HG03571 (cell line): ENCODE results near the gene NT5DC1.

Experiments used
- ATAC-seq: cut with Tn5 transposase; IDR thresholded peaks from one replicate; pipeline ENCODE4 v1.9.1; 2021; ENCODE audit not compliant: unreplicated experiment

The NT5DC1 gene

DNA sequence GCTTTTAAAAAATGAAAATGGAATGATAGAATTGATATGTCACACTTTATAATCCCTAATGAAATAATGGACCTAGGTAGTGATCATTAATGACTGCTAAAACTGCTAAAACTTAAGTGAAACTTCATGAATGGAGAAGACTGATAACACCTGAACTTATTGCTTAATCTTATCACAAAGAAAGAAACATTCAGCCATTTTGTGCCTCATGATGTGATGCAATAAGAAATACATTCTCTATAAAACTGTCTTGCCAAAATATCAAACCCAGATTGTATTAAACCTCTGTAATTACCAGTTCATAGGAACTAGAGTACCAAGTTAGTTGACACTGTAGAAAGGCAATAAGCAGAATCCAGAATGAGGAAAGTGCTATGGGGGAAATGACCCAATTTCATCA, 79.7 kb downstream of the NT5DC1 start:
- ATAC-seq: no peak

DNA sequence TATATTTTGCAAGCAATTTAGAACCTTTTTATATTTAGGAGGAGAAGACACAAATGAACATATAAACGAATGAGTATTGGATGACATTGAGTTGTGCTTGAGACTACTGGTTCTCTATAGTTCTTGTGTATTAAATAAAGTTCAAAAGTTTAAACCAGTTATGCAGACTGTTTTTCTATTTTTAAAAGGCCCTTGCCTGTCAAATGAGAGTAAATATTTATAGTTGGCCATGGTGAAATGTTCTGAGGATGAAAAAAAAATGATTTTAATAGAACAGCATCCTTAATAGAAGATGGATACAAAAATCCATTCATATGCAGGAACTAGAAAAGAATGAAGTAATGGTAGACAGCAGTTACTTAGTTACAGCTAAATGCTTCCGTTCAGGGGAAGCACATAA, 88.8 kb downstream of the NT5DC1 start:
- no peak for ATAC-seq

- ATAC-seq: no peak
Measured at GRCh38 chr6:116190550-116190949, 89.9 kb downstream of the NT5DC1 start.

- no peak for ATAC-seq
Measured at GRCh38 chr6:116191881-116192280, 91.2 kb downstream of the NT5DC1 start.

GRCh38 chr6:116192786-116193185, 92.1 kb downstream of the NT5DC1 start:
- no peak for ATAC-seq

DNA sequence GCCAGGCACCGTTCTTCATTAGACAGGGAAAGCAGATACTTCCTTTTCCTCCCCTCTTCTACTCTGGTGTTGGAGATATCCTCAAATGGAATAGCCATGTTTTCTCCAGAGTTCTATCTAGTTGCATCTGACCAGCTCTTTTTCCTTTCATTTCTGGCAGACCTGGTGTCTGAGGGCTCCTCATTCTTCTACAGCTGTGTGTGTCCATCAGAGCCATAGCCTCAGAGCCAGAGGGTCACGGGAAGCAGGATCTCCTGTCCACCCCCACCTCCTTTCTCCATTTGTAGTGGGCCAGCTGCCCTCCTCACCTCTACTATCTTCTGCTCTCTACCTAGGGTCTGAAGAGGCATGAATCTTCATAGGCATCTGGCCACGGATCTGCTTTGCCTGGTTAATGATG, 96.2 kb downstream of the NT5DC1 start:
- no peak for ATAC-seq

- no peak for ATAC-seq
Measured at GRCh38 chr6:116200619-116201249, 100.1 kb downstream of the NT5DC1 start.

- no peak for ATAC-seq
Measured at GRCh38 chr6:116201538-116201937, 100.9 kb downstream of the NT5DC1 start.

DNA sequence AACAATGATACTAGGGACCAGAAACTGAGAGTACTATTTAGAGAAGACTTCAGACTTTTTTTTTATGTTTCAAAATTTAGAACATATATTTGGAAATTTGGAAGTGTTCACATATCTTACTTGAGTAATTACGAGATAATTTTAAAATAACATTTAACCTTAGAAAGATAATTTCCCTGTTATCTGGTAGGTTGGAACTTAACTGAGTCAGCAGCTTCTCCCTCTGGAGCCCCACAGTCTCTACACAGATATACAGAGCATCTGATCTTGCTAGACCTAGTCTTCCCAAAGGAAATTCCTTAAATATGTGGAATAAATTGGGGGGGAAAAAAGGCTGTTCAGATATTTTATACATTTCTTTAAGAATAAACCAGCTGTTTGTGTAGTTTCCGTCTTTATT, 104.6 kb downstream of the NT5DC1 start:
- ATAC-seq: no peak

GRCh38 chr6:116206231-116206903, 105.7 kb downstream of the NT5DC1 start:
- no peak for ATAC-seq

DNA sequence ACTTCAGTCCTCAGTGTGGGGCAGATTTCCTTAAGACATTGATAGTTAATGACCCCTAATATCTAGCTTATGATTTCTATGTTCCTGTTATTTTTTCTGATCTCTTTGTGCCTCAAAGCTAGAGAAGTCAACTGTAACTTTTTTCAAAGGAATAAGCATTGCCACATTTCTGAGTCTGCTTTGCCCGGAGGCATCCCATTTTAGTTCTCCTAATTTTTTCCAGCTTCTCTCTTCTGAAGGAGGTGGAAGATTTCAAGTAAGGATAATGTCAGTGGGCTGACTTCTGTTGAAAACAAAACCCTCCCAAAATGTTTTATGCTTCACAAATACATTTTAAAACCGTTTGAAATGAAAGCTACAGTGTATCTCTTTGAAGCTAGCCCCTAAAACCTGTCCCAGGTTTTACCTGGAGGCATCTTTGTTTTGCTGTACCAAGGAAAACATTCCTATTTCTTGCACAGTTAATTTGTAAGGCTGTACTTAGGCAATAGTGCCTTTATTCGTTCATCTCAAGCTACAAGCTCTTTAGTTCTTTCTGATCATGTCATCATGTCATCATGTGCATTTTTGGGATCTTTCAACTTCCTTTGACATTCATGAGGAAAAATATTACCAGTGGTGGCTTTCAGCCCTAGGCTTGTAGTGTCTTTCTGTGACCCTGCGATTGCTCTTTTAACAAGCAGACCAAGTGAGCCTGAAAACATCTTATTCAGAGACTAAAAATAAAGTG, 107.6 kb downstream of the NT5DC1 start:
- no peak for ATAC-seq

DNA sequence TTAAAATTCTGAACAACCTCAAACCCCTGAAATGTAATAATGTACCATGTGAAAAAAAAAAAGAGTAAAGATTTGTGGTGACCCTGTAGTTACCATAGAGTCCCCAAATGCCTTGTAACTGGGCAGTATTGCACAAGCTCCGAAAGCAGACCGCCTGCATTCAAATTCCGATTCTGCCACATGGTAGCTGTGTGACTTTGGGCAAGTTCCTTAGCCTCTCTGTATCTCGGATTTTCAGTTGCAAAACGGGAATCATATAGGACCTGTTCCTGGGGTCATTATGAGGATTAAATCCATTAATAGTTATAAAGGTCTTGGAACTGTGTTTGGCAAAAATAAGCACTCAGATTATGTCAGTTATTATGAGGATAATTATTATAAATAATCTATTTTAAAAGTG, 109.7 kb downstream of the NT5DC1 start:
- no peak for ATAC-seq

- no peak for ATAC-seq
Measured at GRCh38 chr6:116210750-116211425, 110.2 kb downstream of the NT5DC1 start.

DNA sequence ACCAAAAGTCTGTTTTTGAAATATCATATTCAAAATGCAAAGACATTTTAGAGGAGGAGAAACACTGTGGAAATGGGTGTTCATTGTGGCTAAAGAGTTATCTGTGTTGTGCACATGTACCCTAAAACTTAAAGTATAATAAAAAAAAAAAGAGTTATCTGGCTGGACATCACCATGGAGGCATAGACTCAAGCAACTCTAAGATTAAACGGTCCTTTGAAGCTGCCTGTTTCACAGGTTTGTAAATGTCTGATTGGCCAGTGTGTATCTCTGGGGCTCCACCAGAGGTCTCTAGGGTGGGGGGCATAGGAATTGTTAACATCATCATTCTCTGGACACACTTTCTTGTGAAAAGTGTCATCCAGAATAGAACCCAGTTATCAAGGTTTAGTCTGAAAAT, 114.0 kb downstream of the NT5DC1 start:
- ATAC-seq: no peak

- ATAC-seq: no peak
Measured at GRCh38 chr6:116215414-116215813, 114.8 kb downstream of the NT5DC1 start.

DNA sequence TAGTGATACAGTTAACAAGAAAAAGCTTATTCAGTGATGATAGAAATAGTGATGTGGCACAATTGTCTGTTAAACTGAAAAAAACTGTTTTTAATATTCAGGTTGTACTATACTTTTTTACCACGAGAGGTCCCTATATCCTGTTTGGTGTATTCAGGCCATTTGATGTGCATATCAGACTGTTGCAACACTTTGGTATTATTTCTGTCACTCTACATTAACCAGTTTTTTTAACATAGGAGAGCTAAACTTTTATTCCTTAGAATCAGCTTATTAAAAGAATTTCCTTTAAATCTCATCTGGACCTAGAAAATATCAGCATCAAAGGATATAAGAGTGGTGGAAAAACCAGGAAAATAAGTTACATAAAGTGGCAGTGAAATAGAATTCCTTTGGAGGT, 116.4 kb downstream of the NT5DC1 start:
- no peak for ATAC-seq

DNA sequence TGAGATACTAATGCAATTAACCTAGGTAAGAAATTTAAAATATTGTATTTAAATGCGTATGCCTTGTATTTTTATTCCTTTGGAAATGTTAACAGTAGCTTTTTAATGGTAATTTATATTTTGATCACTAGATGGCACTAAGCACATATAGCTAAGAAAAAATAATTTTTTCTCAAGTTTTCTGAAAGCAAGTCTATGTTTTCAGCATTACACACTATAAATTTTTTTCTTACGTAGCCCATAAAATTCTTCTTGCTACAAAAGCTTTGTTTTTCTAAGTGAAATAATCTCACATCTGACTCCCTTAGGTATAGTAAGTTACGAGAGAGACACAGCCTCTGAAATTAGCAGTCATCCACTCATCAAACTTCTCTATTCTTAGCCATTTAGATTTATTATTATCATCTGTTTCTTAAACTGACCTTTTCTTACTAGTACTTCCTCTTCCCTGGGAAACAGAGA, 117.5 kb downstream of the NT5DC1 start:
- ATAC-seq: no peak

DNA sequence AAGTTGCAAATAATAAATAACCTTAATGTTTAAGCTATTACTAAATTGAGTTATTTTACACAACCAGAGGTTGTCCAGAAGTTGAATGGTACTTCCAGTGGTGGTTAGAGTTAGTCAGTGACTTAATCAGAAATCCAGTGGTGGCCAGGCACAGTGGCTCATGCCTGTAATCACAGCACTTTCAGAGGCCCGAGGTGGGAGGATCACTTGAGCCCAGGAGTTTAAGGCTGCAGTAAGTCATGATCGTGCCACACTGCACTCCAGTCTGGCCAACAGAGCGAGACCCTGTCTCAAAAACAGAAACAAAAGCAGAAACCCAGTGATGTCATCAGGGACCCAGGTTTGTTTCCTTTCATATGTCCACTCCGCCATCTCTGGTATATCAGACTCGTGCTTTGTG, 118.2 kb downstream of the NT5DC1 start:
- no peak for ATAC-seq

GRCh38 chr6:116221067-116221466, 120.4 kb downstream of the NT5DC1 start:
- ATAC-seq: no peak

- ATAC-seq: no peak
Measured at GRCh38 chr6:116221911-116222310, 121.3 kb downstream of the NT5DC1 start.

DNA sequence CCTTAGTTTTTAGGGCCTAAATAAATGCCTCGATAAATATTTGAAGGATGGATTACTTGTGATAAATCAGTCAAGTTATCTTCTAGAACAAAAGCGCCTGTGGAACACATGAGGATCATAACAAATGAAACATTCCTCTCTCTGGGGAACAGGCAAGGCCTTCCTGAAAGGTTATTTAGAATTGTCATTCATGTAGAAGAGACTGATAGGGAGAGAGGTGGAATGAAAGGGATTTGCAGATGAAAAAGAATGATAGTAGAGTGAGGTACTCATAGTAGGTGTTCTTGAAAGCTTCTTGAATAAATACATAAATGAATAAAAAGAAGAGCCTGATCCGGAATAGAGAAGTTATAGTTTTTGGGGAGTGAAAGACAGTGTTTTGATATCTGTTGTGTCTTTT, 122.7 kb downstream of the NT5DC1 start:
- ATAC-seq: no peak
